HEK293T (cell line): Measurements from ENCODE around the gene TRIM47.

Experiments
- CTCF ChIA-PET: fragments of 350-600 bp; formaldehyde crosslinking; extraction: SDS; loops from one replicate; lab custom pipeline; 2021; ENCODE audit warnings: antibody characterized with exemption, inconsistent platforms; lab: Yijun Ruan, JAX
- POLR2A ChIA-PET: fragments of 350-600 bp; formaldehyde crosslinking; extraction: SDS; loops from one replicate; lab custom pipeline; 2020; ENCODE audit warnings: antibody characterized with exemption, inconsistent platforms; lab: Yijun Ruan, JAX
- DNase-seq: peaks from one replicate; pipeline ENCODE4 v3.0.0; 2012; ENCODE audit warnings: mixed read lengths; ENCODE audit errors: extremely low spot score
- ARNT ChIP-seq: fragments of 450-650 bp; IDR thresholded peaks from 2 replicates; pipeline ENCODE4 v1.6.1; 2017; ENCODE audit warnings: mild to moderate bottlenecking
- BHLHE40 ChIP-seq: fragments of 450-650 bp; IDR thresholded peaks from 2 replicates; pipeline ENCODE4 v1.6.1; 2016; ENCODE audit warnings: mild to moderate bottlenecking, moderate library complexity, borderline replicate concordance
- CTBP1 ChIP-seq: fragments of 450-650 bp; IDR thresholded peaks from 2 replicates; pipeline ENCODE4 v1.6.1; 2016; ENCODE audit warnings: borderline replicate concordance
- ELF4 ChIP-seq: fragments of 450-650 bp; IDR thresholded peaks from 2 replicates; pipeline ENCODE4 v1.6.1; 2017; ENCODE audit warnings: antibody characterized with exemption
- FOXA1 ChIP-seq: fragments of 450-650 bp; IDR thresholded peaks from 2 replicates; pipeline ENCODE4 v1.6.1; 2016; ENCODE audit warnings: mild to moderate bottlenecking
- FOXK2 ChIP-seq: fragments of 450-650 bp; IDR thresholded peaks from 2 replicates; pipeline ENCODE4 v1.6.1; 2016; ENCODE audit warnings: mild to moderate bottlenecking
- FOXM1 ChIP-seq: fragments of 450-650 bp; IDR thresholded peaks from 2 replicates; pipeline ENCODE4 v1.6.1; 2017; ENCODE audit warnings: mild to moderate bottlenecking, borderline replicate concordance
- HDGF ChIP-seq: fragments of 450-650 bp; IDR thresholded peaks from 2 replicates; pipeline ENCODE4 v1.6.1; 2017; ENCODE audit warnings: antibody characterized with exemption, borderline replicate concordance
- L3MBTL2 ChIP-seq: fragments of 450-650 bp; conservative IDR thresholded peaks from 2 replicates; pipeline ENCODE4 v1.6.1; 2016; ENCODE audit warnings: mild to moderate bottlenecking
- LEF1 ChIP-seq: fragments of 450-650 bp; IDR thresholded peaks from 2 replicates; pipeline ENCODE4 v1.6.1; 2017; ENCODE audit warnings: mild to moderate bottlenecking, borderline replicate concordance
- NFRKB ChIP-seq: fragments of 450-650 bp; IDR thresholded peaks from 2 replicates; pipeline ENCODE4 v1.6.1; 2016; ENCODE audit warnings: mild to moderate bottlenecking, moderate library complexity
- PKNOX1 ChIP-seq: fragments of 450-650 bp; IDR thresholded peaks from 2 replicates; pipeline ENCODE4 v1.6.1; 2016
- SP1 ChIP-seq: fragments of 450-650 bp; IDR thresholded peaks from 2 replicates; pipeline ENCODE4 v1.6.1; 2017
- SUZ12 ChIP-seq: fragments of 450-650 bp; IDR thresholded peaks from 2 replicates; pipeline ENCODE4 v1.6.1; 2016; ENCODE audit warnings: mild to moderate bottlenecking
- TARDBP ChIP-seq: fragments of 450-650 bp; IDR thresholded peaks from 2 replicates; pipeline ENCODE4 v1.6.1; 2016
- ZNF384 ChIP-seq: fragments of 450-650 bp; IDR thresholded peaks from 2 replicates; pipeline ENCODE4 v1.6.1; 2016

TRIM47 gene

GRCh38 chr17:75922963-75923874 lies 44.8 kb upstream of the TRIM47 start:
- DNase-seq, result no peak
- ChIA-PET CTCF (interaction anchor here (1.0 kb wide), 1 partner anchor 68 kb away, joined by 3 read pairs; the partner anchor contains the start of gene WBP2), POLR2A (interaction anchor here (0.6 to 0.9 kb wide), 2 partner anchors 27 to 207 kb away, joined by 3 read pairs; partner anchors contain the start of gene TRIM65)
- no peak for TF ChIP-seq L3MBTL2
- TF ChIP-seq NFRKB, result no peak
- TF ChIP-seq TARDBP, result no peak
- no peak for TF ChIP-seq ZNF384
- TF ChIP-seq BHLHE40, result no peak
- TF ChIP-seq CTBP1, result no peak
- no peak for TF ChIP-seq SUZ12
- no peak for TF ChIP-seq ELF4
- TF ChIP-seq FOXK2, result no peak
- no peak for TF ChIP-seq FOXA1
- no peak for TF ChIP-seq LEF1
- no peak for TF ChIP-seq HDGF
- no peak for TF ChIP-seq FOXM1

- no peak for DNase-seq
- POLR2A ChIA-PET, result interaction anchor here (1.0 to 1.3 kb wide), 2 partner anchors 54 to 56 kb away, joined by 3 read pairs; partner anchors contain the start of genes ACOX1 and TEN1
- no peak for TF ChIP-seq TARDBP
- CTCF ChIA-PET, result no interaction called here
These were observed 44.0 kb upstream of the TRIM47 start for GRCh38 chr17:75922173-75922961.

GRCh38 chr17:75921596-75921995 lies 43.2 kb upstream of the TRIM47 start:
- DNase-seq, result no peak
- TF ChIP-seq NFRKB, result no peak
- no peak for TF ChIP-seq PKNOX1
- no peak for TF ChIP-seq SUZ12
- no peak for TF ChIP-seq ARNT
- TF ChIP-seq LEF1, result no peak
- TF ChIP-seq HDGF, result no peak
- TF ChIP-seq FOXA1, result no peak
- TF ChIP-seq BHLHE40, result no peak
- TF ChIP-seq CTBP1, result no peak
- TF ChIP-seq FOXM1, result no peak
- TF ChIP-seq L3MBTL2, result no peak
- ChIA-PET POLR2A (interaction anchor here (1.0 to 1.3 kb wide), 2 partner anchors 55 to 57 kb away, joined by 3 read pairs; partner anchors contain the start of genes ACOX1 and TEN1), CTCF (no interaction called here)

- no peak for TF ChIP-seq FOXK2
- no peak for TF ChIP-seq BHLHE40
- no peak for TF ChIP-seq HDGF
- TF ChIP-seq L3MBTL2, result no peak
- no peak for TF ChIP-seq ARNT
- no peak for TF ChIP-seq ELF4
- TF ChIP-seq CTBP1, result no peak
- no peak for TF ChIP-seq TARDBP
- no peak for TF ChIP-seq PKNOX1
- no peak for TF ChIP-seq SUZ12
- no peak for TF ChIP-seq SP1
- DNase-seq, result no peak
- CTCF ChIA-PET, result interaction anchor here (0.5 kb wide), 1 partner anchor 15 kb away, joined by 3 read pairs; the partner anchor contains the start of gene MRPL38
- POLR2A ChIA-PET, result interaction anchor here (0.6 to 1.7 kb wide), 4 partner anchors 14 to 81 kb away, joined by 3 to 9 read pairs (median 4); partner anchors contain the start of genes FBF1 and WBP2
These were observed 41.7 kb upstream of the TRIM47 start for GRCh38 chr17:75920045-75920560.

GRCh38 chr17:75919611-75920010 lies 41.2 kb upstream of the TRIM47 start:
- POLR2A ChIA-PET, result interaction anchor here (1.5 to 1.7 kb wide), 2 partner anchors 14 to 21 kb away, joined by 5 to 9 read pairs; partner anchors contain the start of gene FBF1
- no peak for TF ChIP-seq FOXK2
- no peak for TF ChIP-seq SP1
- TF ChIP-seq CTBP1, result no peak
- no peak for TF ChIP-seq LEF1
- TF ChIP-seq ARNT, result no peak
- TF ChIP-seq ELF4, result no peak
- no peak for TF ChIP-seq TARDBP
- TF ChIP-seq HDGF, result no peak
- CTCF ChIA-PET, result interaction anchor here (0.5 kb wide), 1 partner anchor 15 kb away, joined by 3 read pairs; the partner anchor contains the start of gene MRPL38
- DNase-seq, result no peak

GRCh38 chr17:75917917-75918445 lies 39.6 kb upstream of the TRIM47 start:
- DNase-seq, result no peak
- TF ChIP-seq NFRKB (no peak), FOXM1 (no peak), BHLHE40 (no peak), ARNT (no peak), FOXK2 (no peak), PKNOX1 (no peak), ELF4 (no peak), SUZ12 (no peak), LEF1 (no peak), SP1 (no peak)
- ChIA-PET CTCF (interaction anchor here (0.6 to 1.3 kb wide), 2 partner anchors 13 to 90 kb away, joined by 3 read pairs; partner anchors contain the start of gene MRPL38), POLR2A (interaction anchor here (1.2 to 1.8 kb wide), 2 partner anchors 9 to 13 kb away, joined by 4 to 6 read pairs; partner anchors contain the start of gene MRPL38)
